Stimulated activated CD4-positive, alpha-beta T cell treated with anti-CD3 and anti-CD28 coated beads, TNF-alpha, amount 100 ng/mL, for 4 hours (primary cell): ENCODE data around the gene MEI1.

Source experiments
- DNase-seq, 3 experiments: peaks; one replicate each; pipeline ENCODE4 v3.0.0-alpha.2; 2020; ENCODE audit warnings: low read depth in 3 of 3

The MEI1 gene

DNA sequence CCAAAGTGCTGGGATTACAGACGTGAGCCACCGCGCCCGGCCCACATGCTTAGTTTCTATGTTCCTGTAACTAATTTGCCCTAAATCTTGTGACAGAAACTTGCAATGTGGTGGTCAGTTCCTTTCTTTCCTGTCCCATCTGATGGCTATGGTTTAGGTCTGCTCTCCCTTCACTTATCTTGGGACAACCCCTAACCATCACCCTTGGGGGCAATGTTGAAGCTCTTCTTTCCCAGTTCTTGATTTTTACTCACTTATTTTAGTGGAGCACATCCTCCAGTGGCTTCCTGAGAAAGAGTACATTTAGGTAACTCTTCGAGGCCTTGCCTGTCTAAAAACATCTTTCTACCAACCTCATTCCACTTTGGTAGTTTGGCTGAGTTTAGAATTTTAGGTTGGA, 140.9 kb downstream of the MEI1 start:
- DNase-seq = no peak

DNA sequence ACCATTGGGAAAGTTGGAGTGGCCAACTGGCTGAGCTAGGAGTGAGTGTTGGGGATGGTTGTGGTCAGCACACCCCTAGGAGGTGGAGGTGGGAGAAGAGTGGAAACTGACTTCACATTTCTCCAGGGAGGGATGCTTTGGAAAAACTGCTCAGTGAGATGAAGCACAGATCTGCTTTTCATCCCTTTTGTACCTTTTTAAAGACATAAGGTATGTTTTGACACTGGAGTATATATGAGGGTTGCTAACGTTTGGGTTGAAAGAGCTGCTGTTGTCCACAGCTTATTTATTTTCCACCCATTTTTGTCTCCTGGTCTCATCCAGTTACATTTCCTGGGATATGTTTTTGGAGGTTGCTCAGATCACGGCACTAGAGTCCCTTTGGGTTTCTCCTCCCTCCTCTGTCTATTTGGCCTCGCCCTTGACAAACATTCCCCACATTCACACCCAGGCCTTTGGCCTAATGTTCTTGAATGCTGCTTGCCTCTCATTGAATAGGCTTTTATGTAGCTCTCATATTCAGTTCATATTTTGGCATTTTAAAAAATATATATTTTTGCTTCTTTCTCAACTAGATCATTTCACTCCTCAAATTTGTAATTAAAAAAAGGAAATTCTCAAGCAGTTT, 141.9 kb downstream of the MEI1 start:
- DNase-seq = no peak

DNA sequence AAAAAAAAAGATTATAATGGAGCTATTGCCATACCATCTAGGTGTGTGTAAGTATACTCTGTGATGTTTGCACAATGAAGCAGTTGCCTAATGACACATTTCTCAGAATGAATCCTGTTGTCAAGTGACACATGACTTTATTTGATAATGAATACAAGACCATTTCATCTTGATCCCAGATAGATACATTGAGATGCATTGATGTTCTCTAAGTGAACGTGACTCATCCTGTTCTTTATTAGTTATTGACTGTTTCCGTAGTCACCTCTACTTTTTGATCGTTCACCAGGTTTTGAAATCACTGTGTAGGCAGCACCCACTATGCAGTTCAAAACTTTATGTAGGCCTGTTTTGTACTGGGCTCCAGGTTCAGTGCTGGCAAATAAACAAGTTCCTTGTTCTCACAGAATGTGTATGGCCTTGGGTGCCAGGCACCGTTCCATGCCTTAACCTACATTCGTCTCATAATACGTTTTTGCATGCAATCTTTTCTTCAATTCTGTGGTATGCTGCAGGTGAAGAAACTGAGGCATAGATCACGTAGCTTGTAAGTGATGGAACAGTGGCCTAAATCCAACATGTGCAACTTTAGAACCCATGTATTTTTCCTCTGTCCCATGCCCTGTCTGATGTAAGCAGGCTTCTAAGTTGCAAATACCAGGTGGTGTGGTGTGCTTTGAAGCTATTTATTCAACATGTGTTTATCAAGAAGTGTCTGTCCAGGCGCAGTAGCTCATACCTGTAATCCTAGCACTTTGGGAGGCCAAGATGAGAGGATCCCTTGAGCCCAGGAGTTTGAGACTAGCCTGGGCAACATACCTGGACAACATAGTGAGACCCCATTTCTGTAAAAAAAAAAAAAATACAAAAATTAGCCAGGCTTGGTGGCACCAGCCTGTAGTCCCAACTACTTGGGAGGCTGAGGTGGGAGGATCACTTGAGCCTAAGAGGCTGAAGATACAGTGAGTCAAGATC, 144.0 kb downstream of the MEI1 start:
- DNase-seq = no peak

DNA sequence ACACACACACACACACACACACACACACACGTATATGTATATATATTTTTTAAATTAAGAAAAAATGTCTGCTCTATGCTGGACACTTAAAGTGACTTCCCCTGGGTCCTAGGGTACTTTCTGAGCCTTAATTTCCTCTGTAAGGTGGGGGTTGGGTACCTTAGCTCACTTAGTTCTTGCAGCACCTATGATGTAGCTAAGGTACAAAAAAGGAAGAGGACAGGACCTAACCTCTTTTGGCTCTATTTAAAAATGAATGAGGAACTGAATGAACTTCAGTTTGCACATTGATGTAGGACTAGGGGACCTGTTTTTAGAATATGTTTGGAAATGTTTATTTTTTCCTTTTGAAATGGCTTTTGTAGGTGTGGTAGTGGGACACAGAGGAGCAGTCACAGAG, 144.7 kb downstream of the MEI1 start:
- no peak for DNase-seq

DNA sequence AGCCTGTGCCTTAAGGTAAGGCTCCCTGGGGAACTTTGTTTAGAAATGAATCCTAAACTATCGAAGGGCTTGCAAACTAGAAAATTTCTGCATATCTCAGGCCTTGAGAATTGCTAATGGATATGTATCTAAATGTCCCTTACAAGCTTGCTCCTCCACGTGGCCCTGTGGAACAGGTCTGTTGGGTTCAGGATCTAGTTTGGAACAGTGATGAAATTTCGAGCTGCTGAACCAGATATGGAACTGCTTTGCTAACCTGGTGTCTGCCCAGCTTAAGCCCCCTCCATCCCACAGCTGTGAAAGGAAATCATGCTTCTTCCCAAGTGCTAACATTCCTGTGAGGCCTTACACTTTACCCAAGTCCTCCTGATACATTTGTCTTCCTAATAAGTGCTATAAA, 145.2 kb downstream of the MEI1 start:
- DNase-seq = no peak

DNA sequence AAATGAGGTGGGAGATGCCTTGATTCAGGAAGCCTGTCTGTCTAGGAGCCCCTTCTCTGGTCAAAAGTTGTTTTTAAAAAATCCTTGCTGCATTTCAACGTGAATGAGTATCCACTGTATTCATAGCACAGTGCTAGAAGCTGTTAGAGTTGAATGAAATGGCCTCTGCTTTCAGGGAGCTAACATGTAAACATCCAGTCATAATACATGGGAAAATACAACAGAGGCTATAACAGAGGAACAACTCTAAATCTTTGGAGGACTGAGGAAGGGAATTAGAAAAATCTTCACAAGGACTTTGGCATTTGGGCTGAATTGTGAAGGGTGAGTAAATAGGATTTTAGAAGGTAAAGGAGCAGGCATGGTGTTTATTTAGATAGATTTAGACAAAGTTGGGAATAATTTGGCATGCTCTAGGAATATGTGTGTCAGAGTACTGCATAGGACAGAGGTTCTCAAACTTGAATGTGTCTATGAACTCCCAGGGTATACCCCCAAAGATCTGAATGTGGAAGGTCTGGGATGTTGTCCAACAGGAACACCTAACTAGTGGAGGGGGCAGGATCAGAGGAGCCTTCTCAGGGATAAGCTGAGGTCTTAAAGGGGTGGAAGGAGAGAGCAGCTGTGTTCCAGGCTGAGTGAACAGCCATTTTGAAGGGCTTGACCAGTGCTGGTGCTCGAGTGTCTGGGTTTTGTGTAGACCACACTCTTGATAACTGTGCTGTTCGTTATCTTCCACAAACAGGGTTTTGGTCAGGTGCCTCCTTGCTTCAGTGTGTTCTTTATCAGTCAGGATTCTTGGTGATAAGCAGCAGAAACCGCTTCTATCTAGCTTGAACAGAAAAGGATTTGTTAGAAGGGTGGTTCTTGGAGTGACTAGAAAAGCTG, 146.3 kb downstream of the MEI1 start:
- DNase-seq = no peak

DNA sequence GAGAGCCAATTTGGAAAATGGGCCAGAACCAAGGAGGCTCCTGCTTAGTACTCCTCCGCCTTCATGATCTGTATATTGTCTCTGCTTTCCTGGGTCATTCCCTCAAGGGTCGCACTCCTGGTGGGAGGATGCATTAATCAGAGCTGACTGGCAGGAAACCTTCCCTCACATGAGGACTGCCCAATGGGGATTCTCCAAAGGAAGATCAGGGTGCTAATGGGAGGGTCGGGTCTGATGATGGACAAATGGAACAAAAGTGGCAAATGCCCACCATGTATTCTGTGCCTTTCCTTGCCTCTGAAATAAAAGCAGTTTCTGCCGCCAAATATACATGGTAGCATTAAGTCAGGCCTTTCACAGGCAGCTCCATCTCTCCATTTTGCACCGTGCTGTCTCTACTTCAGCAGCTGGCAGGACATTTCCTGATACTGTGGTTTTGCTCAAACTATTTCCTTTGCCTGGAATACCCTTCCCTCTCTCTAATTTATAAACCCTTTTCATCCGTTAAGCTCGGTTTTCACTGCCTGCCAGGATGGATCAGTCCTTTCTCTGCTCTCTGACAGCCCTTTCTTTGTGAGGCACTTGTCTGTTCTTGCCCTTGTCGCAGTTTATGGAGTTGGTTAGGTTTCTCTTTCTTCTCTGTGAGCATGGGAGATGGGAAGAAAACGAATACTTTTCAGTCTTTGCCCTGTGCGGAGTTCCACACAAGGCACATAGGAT, 147.1 kb downstream of the MEI1 start:
- no peak for DNase-seq

DNA sequence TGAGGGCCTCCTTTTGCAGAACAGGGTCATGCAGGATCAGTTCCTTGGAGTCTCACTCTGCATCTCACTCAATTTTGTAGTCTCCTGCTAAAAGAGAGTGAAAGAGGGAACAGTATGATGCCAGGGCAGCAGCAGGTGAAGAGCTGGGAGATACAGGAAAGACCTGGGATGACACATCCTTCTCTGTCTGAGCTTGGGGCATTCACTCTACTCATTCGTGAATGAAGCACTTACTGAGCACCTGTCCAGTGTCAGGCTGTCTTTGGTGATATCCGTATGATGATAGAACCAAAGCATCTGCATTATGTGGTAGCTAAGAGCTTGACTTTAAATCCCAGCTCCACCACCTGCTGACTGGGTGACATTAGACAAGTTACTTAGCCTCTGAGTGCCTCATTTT, 148.0 kb downstream of the MEI1 start:
- no peak for DNase-seq

DNA sequence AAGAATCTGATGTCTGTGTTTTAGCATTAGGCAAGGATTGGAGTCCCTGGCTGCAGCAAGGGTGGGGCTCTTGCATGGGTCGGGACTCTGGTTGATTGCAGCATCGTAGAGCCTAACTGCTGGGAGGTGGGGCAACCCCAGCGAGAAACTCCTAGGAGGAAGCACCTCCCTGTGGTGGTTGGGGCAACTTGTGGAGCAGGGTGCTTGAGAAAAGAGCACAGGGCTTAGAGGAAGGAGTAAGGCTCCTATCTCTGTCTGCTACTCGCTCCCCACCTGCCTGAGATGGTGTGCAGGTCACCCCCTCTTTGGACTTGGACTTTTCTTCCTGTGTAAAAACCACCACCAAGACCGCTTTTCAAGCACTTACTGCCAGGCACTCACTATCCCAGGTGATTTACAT, 149.2 kb downstream of the MEI1 start:
- no peak for DNase-seq
